HEK293 (cell line): ENCODE measurements around the gene TBK1.

Source experiments
- CTCF ChIA-PET: fragments of 350-600 bp; formaldehyde crosslinking; extraction: SDS; loops from one replicate; lab custom pipeline; 2021; ENCODE audit warnings: antibody characterized with exemption; lab: Yijun Ruan, JAX
- POLR2A ChIA-PET: fragments of 300-600 bp; formaldehyde crosslinking; extraction: SDS; loops from one replicate; lab custom pipeline; 2020; ENCODE audit warnings: antibody characterized with exemption, inconsistent platforms; lab: Yijun Ruan, JAX
- H3K27ac ChIP-seq: fragments of 200-500 bp; sonication (Bioruptor generic); 2 replicates; pipeline ENCODE4 v1.5.1; 2014; ENCODE audit warnings: low read depth, low read length, control low read depth, inconsistent platforms; ENCODE audit errors: extremely low read depth
- H3K36me3 ChIP-seq, 2 experiments: fragments of 200-500 bp in 1 of 2; sonication (Bioruptor generic) in 1 of 2; 1 replicate in 1 of 2; 2 replicates in 1 of 2; pipeline ENCODE4 v1.5.1; 2014 to 2017; ENCODE audit warnings: inconsistent platforms in 2 of 2, low read length in 2 of 2; ENCODE audit not compliant: control insufficient read depth in 2 of 2, insufficient read depth in 1 of 2
- H3K4me1 ChIP-seq: fragments of 200-500 bp; sonication (Bioruptor generic); 2 replicates; pipeline ENCODE4 v1.5.1; 2014; ENCODE audit warnings: mild to moderate bottlenecking, low read length, inconsistent platforms; ENCODE audit not compliant: control insufficient read depth, insufficient read depth
- H3K4me3 ChIP-seq: 2 replicates; pipeline ENCODE4 v1.5.1; 2011; ENCODE audit warnings: low read depth, mild to moderate bottlenecking, control low read depth, low read length, moderate library complexity
- H3K9me3 ChIP-seq: fragments of 200-500 bp; sonication (Bioruptor generic); 2 replicates; pipeline ENCODE4 v1.5.1; 2014; ENCODE audit warnings: low read depth, low read length, inconsistent platforms; ENCODE audit not compliant: control insufficient read depth, insufficient read depth
- BCL11A ChIP-seq: fragments of 450-650 bp; formaldehyde crosslinking; IDR thresholded peaks from 2 replicates; pipeline ENCODE4 v1.5.1; 2016; ENCODE audit warnings: low read depth, missing biosample characterization, missing genetic modification characterization
- EGR2 ChIP-seq: fragments of 450-650 bp; formaldehyde crosslinking; IDR thresholded peaks from 2 replicates; pipeline ENCODE4 v1.5.1; 2016; ENCODE audit warnings: low read depth, missing biosample characterization, missing genetic modification characterization
- GLI2 ChIP-seq: fragments of 450-650 bp; formaldehyde crosslinking; IDR thresholded peaks from 2 replicates; pipeline ENCODE4; 2017; ENCODE audit warnings: missing biosample characterization, missing genetic modification characterization, low read depth, borderline replicate concordance
- GLIS1 ChIP-seq: fragments of 450-650 bp; formaldehyde crosslinking; IDR thresholded peaks from 2 replicates; pipeline ENCODE4 v1.5.1; 2016; ENCODE audit warnings: missing biosample characterization, missing genetic modification characterization
- REST ChIP-seq: fragments of 450-650 bp; formaldehyde crosslinking; IDR thresholded peaks from 2 replicates; pipeline ENCODE4 v1.5.1; 2016; ENCODE audit warnings: missing biosample characterization, missing genetic modification characterization
- SP2 ChIP-seq: fragments of 450-650 bp; formaldehyde crosslinking; IDR thresholded peaks from 2 replicates; pipeline ENCODE4 v1.5.1; 2016; ENCODE audit warnings: missing biosample characterization, missing genetic modification characterization
- SP3 ChIP-seq: fragments of 450-650 bp; formaldehyde crosslinking; IDR thresholded peaks from 2 replicates; pipeline ENCODE4 v1.5.1; 2016; ENCODE audit warnings: missing biosample characterization, missing genetic modification characterization
- WT1 ChIP-seq: fragments of 450-650 bp; formaldehyde crosslinking; IDR thresholded peaks from 2 replicates; pipeline ENCODE4 v1.5.1; 2016; ENCODE audit warnings: missing biosample characterization, missing genetic modification characterization
- ZFP69B ChIP-seq: fragments of 450-650 bp; formaldehyde crosslinking; IDR thresholded peaks from 2 replicates; pipeline ENCODE4 v1.5.1; 2016; ENCODE audit warnings: missing biosample characterization, missing genetic modification characterization
- ZNF133 ChIP-seq: fragments of 450-650 bp; formaldehyde crosslinking; IDR thresholded peaks from 2 replicates; pipeline ENCODE4 v1.5.1; 2016; ENCODE audit warnings: missing biosample characterization, missing genetic modification characterization
- ZNF140 ChIP-seq: fragments of 450-650 bp; formaldehyde crosslinking; IDR thresholded peaks from 2 replicates; pipeline ENCODE4 v1.5.1; 2016; ENCODE audit warnings: missing biosample characterization, missing genetic modification characterization
- ZNF148 ChIP-seq: fragments of 450-650 bp; formaldehyde crosslinking; IDR thresholded peaks from 2 replicates; pipeline ENCODE4 v1.5.0; 2017; ENCODE audit warnings: missing biosample characterization, missing genetic modification characterization, borderline replicate concordance
- ZNF354C ChIP-seq: fragments of 450-650 bp; formaldehyde crosslinking; IDR thresholded peaks from 2 replicates; pipeline ENCODE4 v1.5.1; 2016; ENCODE audit warnings: missing biosample characterization, missing genetic modification characterization, low read depth, borderline replicate concordance
- ZNF391 ChIP-seq: fragments of 450-650 bp; formaldehyde crosslinking; IDR thresholded peaks from 2 replicates; pipeline ENCODE4 v1.5.1; 2016; ENCODE audit warnings: low read depth, missing biosample characterization, missing genetic modification characterization, borderline replicate concordance
- ZNF416 ChIP-seq: fragments of 450-650 bp; formaldehyde crosslinking; IDR thresholded peaks from 2 replicates; pipeline ENCODE4 v1.5.1; 2016; ENCODE audit warnings: missing biosample characterization, missing genetic modification characterization
- ZNF449 ChIP-seq: fragments of 450-650 bp; formaldehyde crosslinking; IDR thresholded peaks from 2 replicates; pipeline ENCODE4 v1.5.1; 2017; ENCODE audit warnings: missing biosample characterization, mild to moderate bottlenecking, missing genetic modification characterization, moderate library complexity
- ZNF580 ChIP-seq: fragments of 450-650 bp; formaldehyde crosslinking; IDR thresholded peaks from 2 replicates; pipeline ENCODE4 v1.5.1; 2016; ENCODE audit warnings: missing biosample characterization, missing genetic modification characterization
- ZNF707 ChIP-seq: fragments of 450-650 bp; formaldehyde crosslinking; IDR thresholded peaks from 2 replicates; pipeline ENCODE4 v1.5.1; 2016; ENCODE audit warnings: missing biosample characterization, missing genetic modification characterization
- ZSCAN5A ChIP-seq: fragments of 450-650 bp; formaldehyde crosslinking; IDR thresholded peaks from 2 replicates; pipeline ENCODE4 v1.5.1; 2016; ENCODE audit warnings: missing biosample characterization, missing genetic modification characterization
- ZXDB ChIP-seq: fragments of 450-650 bp; formaldehyde crosslinking; IDR thresholded peaks from 2 replicates; pipeline ENCODE4 v1.5.1; 2016; ENCODE audit warnings: missing biosample characterization, missing genetic modification characterization

Gene TBK1

GRCh38 chr12:64419696-64420095 is 32.2 kb upstream of the TBK1 start (continued):
- no peak for TF ChIP-seq REST (tag by site-specific recombination)
- no peak for TF ChIP-seq GLI2 (tag by site-specific recombination)
- no peak for TF ChIP-seq SP3 (tag by site-specific recombination)
- TF ChIP-seq ZNF140 (tag by site-specific recombination) = no peak
- TF ChIP-seq ZFP69B = no peak
- no peak for TF ChIP-seq ZNF391
- TF ChIP-seq ZXDB = no peak
- no peak for TF ChIP-seq ZNF580 (tag by site-specific recombination)
- no peak for TF ChIP-seq ZNF449

- H3K27ac ChIP-seq = no peak overlapping the region
- peaks cover 83 to 97% of the 10 kb centered on the region in 2 experiments for H3K36me3 ChIP-seq
- TF ChIP-seq GLIS1 = no peak
- TF ChIP-seq BCL11A = no peak
- no peak for TF ChIP-seq ZNF148 (tag by site-specific recombination)
- TF ChIP-seq SP2 (tag by site-specific recombination) = no peak
- no peak for TF ChIP-seq ZNF416 (tag by site-specific recombination)
- TF ChIP-seq ZNF707 (tag by site-specific recombination) = no peak
- no peak for TF ChIP-seq ZNF354C (tag by site-specific recombination)
- no peak for TF ChIP-seq ZNF133 (tag by site-specific recombination)
- TF ChIP-seq WT1 (tag by site-specific recombination) = no peak
- no peak for TF ChIP-seq ZSCAN5A (tag by site-specific recombination)
- TF ChIP-seq EGR2 (tag by site-specific recombination) = no peak
- ChIA-PET CTCF (interaction anchor here (0.7 kb wide), 2 partner anchors 152 to 388 kb away, joined by 4 read pairs; no protein-coding TSS in a partner anchor), POLR2A (no interaction called here)
- H3K4me3 ChIP-seq = no peak overlapping the region
- no peaks in the 10 kb centered on the region for H3K4me1 ChIP-seq
- no peaks in the 10 kb centered on the region for H3K9me3 ChIP-seq
Observed at GRCh38 chr12:64427988-64428387, 23.9 kb upstream of the TBK1 start.
